HCT116 (cell line): ENCODE measurements around the gene LIMD2. TPM values are rescaled to one million over a fixed set of nuclear protein-coding genes. Genes with fewer than 3 reads are reported as not detected.

ENCODE experiments used
- ATAC-seq: fragments of 200-7000 bp; cut with Tn5 transposase; 2 replicates; pipeline ENCODE4 v1.9.1; 2020; ENCODE audit warnings: mild to moderate bottlenecking, moderate library complexity
- Bru-seq: library from RNA; stranded (reverse); fragments of 400-500 nt; gene quantifications from one replicate; lab custom pipeline; 2021; lab: Mats Ljungman, UMichigan
- BruChase-seq, 2 experiments: library from RNA; stranded (reverse); fragments of 400-500 nt; gene quantifications; one replicate each; lab custom pipeline; 2021; lab: Mats Ljungman, UMichigan
- BruUV-seq: library from RNA; stranded (reverse); fragments of 400-500 nt; replicated peaks from 2 replicates; lab custom pipeline; 2021; lab: Mats Ljungman, UMichigan
- CTCF ChIA-PET: fragments of 300-600 bp; sonication (Branson Sonifier 250); formaldehyde crosslinking; loops from one replicate; lab custom pipeline; 2021; ENCODE audit warnings: antibody characterized with exemption; lab: Charles Lee
- POLR2A ChIA-PET: fragments of 300-600, 350-600 bp; sonication (Branson Sonifier 250); formaldehyde crosslinking; loops from one replicate; lab custom pipeline; 2021; ENCODE audit warnings: antibody characterized with exemption; lab: Charles Lee
- RAD21 ChIA-PET, 2 experiments: fragments of 300-600 bp; sonication (Branson Sonifier 250); formaldehyde crosslinking; loops; one replicate each; lab custom pipeline; 2023; ENCODE audit warnings: low total read pairs in 2 of 2; ENCODE audit not compliant: uncharacterized antibody in 2 of 2, unreplicated experiment in 2 of 2, low non-redundant PET in 1 of 2; lab: Charles Lee
- DNase-seq: peaks from one replicate; pipeline ENCODE4 v3.0.0-alpha.2; 2010; ENCODE audit warnings: low read depth, low spot score
- H2AFZ ChIP-seq: fragments of 200-600 bp; shearing (Covaris generic), sonication (generic); 2 replicates; pipeline ENCODE4 v1.6.1; 2017; ENCODE audit warnings: low read depth, mixed run types, mixed read lengths, antibody characterized with exemption, low read length; ENCODE audit not compliant: poor library complexity, severe bottlenecking
- H3K27ac ChIP-seq: 2 replicates; pipeline ENCODE4 v1.5.1; 2012; ENCODE audit warnings: low read depth, low read length
- H3K27me3 ChIP-seq: fragments of 200-600 bp; sonication (generic); 2 replicates; pipeline ENCODE4 v1.6.1; 2016; ENCODE audit warnings: mixed run types, low read length, mixed read lengths; ENCODE audit not compliant: insufficient read depth
- H3K36me3 ChIP-seq, 2 experiments: fragments of 200-500 bp in 1 of 2; fragments of 200-600 bp in 1 of 2; sonication (Bioruptor generic) in 1 of 2; sonication (generic) in 1 of 2; 2 replicates each; pipeline versions ENCODE4 v1.5.1 to v1.6.1; 2014 to 2016; ENCODE audit warnings: low read length in 2 of 2, inconsistent platforms in 1 of 2, mixed read lengths in 1 of 2, mixed run types in 1 of 2; ENCODE audit not compliant: insufficient read depth in 2 of 2, control insufficient read depth in 1 of 2
- H3K4me1 ChIP-seq, 2 experiments: fragments of 200-600 bp in 1 of 2; sonication (generic) in 1 of 2; 2 replicates each; pipeline versions ENCODE4 v1.5.1 to v1.6.1; 2012 to 2017; ENCODE audit warnings: low read length in 2 of 2, inconsistent platforms in 1 of 2, mild to moderate bottlenecking in 1 of 2, mixed read lengths in 1 of 2, mixed run types in 1 of 2, moderate library complexity in 1 of 2; ENCODE audit not compliant: insufficient read depth in 2 of 2, control insufficient read depth in 1 of 2
- H3K4me2 ChIP-seq: fragments of 200-600 bp; sonication (generic); 2 replicates; pipeline ENCODE4 v1.6.1; 2017; ENCODE audit warnings: mixed run types, low read length, mixed read lengths
- H3K4me3 ChIP-seq, 2 experiments: fragments of 200-600 bp in 1 of 2; sonication (generic) in 1 of 2; replicated peaks in 1 of 2; 2 replicates each; pipeline ENCODE4 v1.5.1; 2011 to 2016; ENCODE audit warnings: low read length in 2 of 2, control low read depth in 1 of 2, low read depth in 1 of 2, mild to moderate bottlenecking in 1 of 2, mixed read lengths in 1 of 2, mixed run types in 1 of 2
- H3K79me2 ChIP-seq: fragments of 200-600 bp; sonication (generic); 2 replicates; pipeline ENCODE4 v1.6.1; 2017; ENCODE audit warnings: mild to moderate bottlenecking, mixed run types, low read length, moderate library complexity, mixed read lengths; ENCODE audit not compliant: insufficient read depth
- H3K9ac ChIP-seq: fragments of 200-600 bp; sonication (generic); 2 replicates; pipeline ENCODE4 v1.6.1; 2016; ENCODE audit warnings: low read length, mixed read lengths
- H3K9me2 ChIP-seq: fragments of 200-600 bp; sonication (generic), shearing (Covaris generic); 2 replicates; pipeline ENCODE4 v1.6.1; 2017; ENCODE audit warnings: mixed run types, mild to moderate bottlenecking, moderate library complexity; ENCODE audit not compliant: insufficient read depth
- H3K9me3 ChIP-seq, 2 experiments: fragments of 200-500 bp in 1 of 2; fragments of 200-600 bp in 1 of 2; sonication (Bioruptor generic) in 1 of 2; sonication (generic) in 1 of 2; 2 replicates each; pipeline ENCODE4 v1.6.1; 2014 to 2017; ENCODE audit warnings: low read length in 2 of 2, mixed read lengths in 2 of 2, inconsistent platforms in 1 of 2, low read depth in 1 of 2, mild to moderate bottlenecking in 1 of 2, mixed run types in 1 of 2, moderate library complexity in 1 of 2; ENCODE audit not compliant: control insufficient read depth in 1 of 2, insufficient read depth in 1 of 2
- H4K20me1 ChIP-seq: fragments of 200-600 bp; sonication (generic), shearing (Covaris generic); 2 replicates; pipeline ENCODE4 v1.6.1; 2017; ENCODE audit warnings: mixed run types, mild to moderate bottlenecking, moderate library complexity; ENCODE audit not compliant: insufficient read depth
- EZH2phosphoT487 ChIP-seq: fragments of 200-600 bp; IDR thresholded peaks from 2 replicates; pipeline ENCODE4 v1.6.1; 2018; ENCODE audit warnings: antibody characterized with exemption, borderline replicate concordance
- POLR2A ChIP-seq: IDR thresholded peaks from 2 replicates; pipeline ENCODE4 v1.7.0; 2011; ENCODE audit warnings: borderline replicate concordance; ENCODE audit not compliant: insufficient read depth, insufficient read length; ENCODE audit errors: extremely low read depth
- POLR2AphosphoS5 ChIP-seq: IDR thresholded peaks from 2 replicates; pipeline ENCODE4 v1.6.1; 2011; ENCODE audit warnings: mild to moderate bottlenecking, low read depth, low read length, moderate library complexity
- RAD21 ChIP-seq: IDR thresholded peaks from 2 replicates; pipeline ENCODE4 v1.6.1; 2012; ENCODE audit warnings: low read depth, mild to moderate bottlenecking
- TCF7L2 ChIP-seq: IDR thresholded peaks from 2 replicates; pipeline ENCODE4 v1.7.0; 2011; ENCODE audit warnings: borderline replicate concordance, inconsistent platforms; ENCODE audit not compliant: insufficient read depth, insufficient read length; ENCODE audit errors: extremely low read depth
- ZFX ChIP-seq: fragments of 450-650 bp; IDR thresholded peaks from 2 replicates; pipeline ENCODE4 v1.6.1; 2017
- intact Hi-C: fragments of 100-400 bp; cut with micrococcal nuclease; formaldehyde crosslinking; loops from 2 replicates; pipeline ENCODE4 v1.10.0; 2022
- long read RNA-seq: library from polyadenylated mRNA; unstranded; transcript quantifications from one replicate; pipeline ENCODE4 v2.0.0, GENCODE V29; 2021; ENCODE audit not compliant: unreplicated experiment
- polyA plus RNA-seq: library from polyadenylated mRNA; unstranded; fragments of >200 nt; gene quantifications from 2 replicates; pipeline ENCODE4 v1.2.1, GENCODE V29; 2012; ENCODE audit warnings: missing spikeins
- total RNA-seq: library from RNA; stranded (reverse); gene quantifications from one replicate; pipeline ENCODE4 v1.2.1, GENCODE V29; 2021; ENCODE audit not compliant: unreplicated experiment
- TF ChIP-seq, protein P1 (sequence below): IDR thresholded peaks from 2 replicates; pipeline ENCODE4 v1.6.1; 2012

The LIMD2 gene
- total RNA-seq: 8.4 TPM
- polyA plus RNA-seq: 6.0 and 7.0 TPM in 2 replicates
- Bru-seq, nascent RNA: percentile 33 among the genes with signal in this experiment
- percentile 43 among the genes with signal in this experiment for BruChase-seq, experiment 1, labeled RNA remaining after a 6-hour chase
- percentile 32 among the genes with signal in this experiment for BruChase-seq, experiment 2, labeled RNA remaining after a 2-hour chase
- long read RNA-seq, transcript LIMD2-201 (5 exons, 3,193 nt): major isoform, 6 of 14 reads
- long read RNA-seq, partial matches to known transcripts: 3 of 14 reads
- long read RNA-seq, other reads (novel, unspliced or antisense): 3 of 14 reads

DNA sequence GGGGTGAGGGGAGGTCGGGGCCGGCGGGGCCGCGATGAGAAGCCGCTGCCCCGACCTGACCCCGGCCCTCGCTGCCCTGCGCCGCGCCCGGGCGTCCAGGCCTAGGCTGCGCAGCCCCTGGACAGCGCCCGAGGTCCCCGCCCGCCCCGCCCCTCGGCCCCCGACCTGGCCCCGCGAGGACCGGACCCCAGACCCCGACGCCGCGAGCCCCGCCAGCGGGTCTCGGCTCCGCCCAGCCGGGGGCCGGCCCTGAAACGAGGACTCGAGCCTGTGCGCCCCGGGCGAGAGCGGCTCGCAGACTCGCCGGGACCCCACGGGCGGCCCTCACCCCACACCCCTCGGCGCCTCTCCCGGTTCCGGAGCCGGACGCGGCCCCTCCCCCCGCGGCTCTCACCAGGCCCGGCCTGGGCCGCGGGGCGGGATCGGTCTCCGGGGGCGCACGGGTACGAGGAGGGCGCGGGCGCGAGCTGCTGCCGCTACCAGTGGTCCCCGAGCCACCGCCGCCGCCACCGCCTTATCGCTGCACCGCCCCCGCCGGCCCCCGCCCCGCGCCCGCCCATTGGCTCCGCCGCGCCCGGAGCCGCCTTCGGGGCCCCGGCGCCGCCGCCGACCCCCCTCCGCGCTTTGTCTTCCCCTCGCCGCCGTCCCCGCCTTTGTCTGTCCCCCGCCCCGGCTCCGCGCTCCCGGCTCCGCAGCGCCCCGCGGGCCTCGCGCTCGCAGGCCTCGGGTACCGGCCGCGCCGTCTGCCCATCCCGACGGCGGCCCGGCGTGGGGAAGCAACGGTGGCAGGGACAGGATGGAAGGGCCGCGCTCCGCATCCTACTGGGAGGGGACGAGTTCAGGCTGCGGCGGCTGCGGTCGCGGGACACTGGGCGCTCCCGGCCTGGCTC is at the start of gene LIMD2:
TSS of gene LIMD2 (minus strand) at position 488 of the 890 bp plus-strand sequence. CDS start 827 bp downstream, outside the sequence.
- H2AFZ ChIP-seq: no peak within 1 kb of the TSS
- ChIA-PET POLR2A (no interaction called here), CTCF (no interaction called here), RAD21 (no interaction called here)
- BruUV-seq: no TSS peak
- no peaks in the 10 kb centered on the region for H3K9me3 ChIP-seq
- H3K4me2 ChIP-seq: peak within 1 kb of the TSS; percentile 92
- DNase-seq (no peak), ATAC-seq (peak; percentile 62)
- H3K27ac ChIP-seq: peak within 1 kb of the TSS; percentile 44; the same call in 1 of the 2 replicates
- peak within 1 kb of the TSS; percentile 51 for H3K9ac ChIP-seq
- H3K27me3 ChIP-seq: no peaks in the 10 kb centered on the region
- intact Hi-C loops: loop anchor here (5.0 kb wide), 2 partner anchors 127 to 273 kb away; partner anchors contain the start of genes FTSJ3 and PSMC5
- no peaks in the 10 kb centered on the region for H3K36me3 ChIP-seq
- H3K79me2 ChIP-seq: no peaks in the 10 kb centered on the region
- H3K4me1 ChIP-seq: peaks cover 5 to 30% of the 10 kb centered on the region in 2 experiments
- peak within 1 kb of the TSS; percentile 36 to 60 for H3K4me3 ChIP-seq
- H3K9me2 ChIP-seq: no peaks in the 10 kb centered on the region
- H4K20me1 ChIP-seq: no peaks in the 10 kb centered on the region
- TF ChIP-seq POLR2AphosphoS5: peak; percentile 17; the same call in 1 of the 2 replicates
- TF ChIP-seq TCF7L2: peak; percentile 21
- TF ChIP-seq POLR2A: no peak
- TF ChIP-seq, protein P1, sequence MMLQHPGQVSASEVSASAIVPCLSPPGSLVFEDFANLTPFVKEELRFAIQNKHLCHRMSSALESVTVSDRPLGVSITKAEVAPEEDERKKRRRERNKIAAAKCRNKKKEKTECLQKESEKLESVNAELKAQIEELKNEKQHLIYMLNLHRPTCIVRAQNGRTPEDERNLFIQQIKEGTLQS: no peak
- TF ChIP-seq RAD21: no peak
- peak; percentile 70; the same call in 1 of the 2 replicates for TF ChIP-seq ZFX
- TF ChIP-seq EZH2phosphoT487: no peak
